ENCODE data around the gene KIAA1755. TPM values are rescaled to one million over a fixed set of nuclear protein-coding genes. Genes with fewer than 3 reads are reported as not detected.

Gene KIAA1755
- total and polyA plus RNA-seq, 11 donors: 2.1 to 6.7 (median 3.5) TPM

GRCh38 chr20:38302786-38303185, 42.3 kb upstream of the KIAA1755 start:
- H3K9me3 ChIP-seq: no peaks in the 10 kb centered on the region
- H3K27me3 ChIP-seq: peaks cover 0 to 22% (median 0%) of the 10 kb centered on the region in 9 donors
- H3K4me1 ChIP-seq: peaks cover 0 to 56% (median 10%) of the 10 kb centered on the region in 12 donors
- no peak for ATAC-seq
- no peaks in the 10 kb centered on the region for H3K36me3 ChIP-seq
- TF ChIP-seq CTCF (IDR thresholded peaks at IDR 0.05) (no peak), POLR2A (IDR thresholded peaks at IDR 0.05) (no peak)
- no peak for DNase-seq
- intact Hi-C loops (cut with DNase I): no loop called here
- no peak overlapping the region for H3K4me3 ChIP-seq
- 21 to 39% (median 28%) methylated on average over 11 of the region's 11 CpGs for WGBS, 4 donors
- no peak overlapping the region for H3K27ac ChIP-seq

- H3K36me3 ChIP-seq: no peaks in the 10 kb centered on the region
- H3K4me3 ChIP-seq: no peak overlapping the region
- TF ChIP-seq CTCF (IDR thresholded peaks at IDR 0.05) (no peak), POLR2A (IDR thresholded peaks at IDR 0.05) (no peak)
- intact Hi-C loops (cut with DNase I): no loop called here
- 90 to 93% (median 91%) methylated on average over 3 of the region's 3 CpGs for WGBS, 4 donors
- H3K4me1 ChIP-seq: peaks cover 0 to 44% (median 10%) of the 10 kb centered on the region in 12 donors
- no peak overlapping the region for H3K27ac ChIP-seq
- H3K9me3 ChIP-seq: no peaks in the 10 kb centered on the region
- H3K27me3 ChIP-seq: peaks cover 0 to 22% (median 0%) of the 10 kb centered on the region in 9 donors
- ATAC-seq: no peak
- no peak for DNase-seq
Observed at GRCh38 chr20:38301309-38301708, 40.8 kb upstream of the KIAA1755 start.

- WGBS, 4 donors: 79 to 97% (median 90%) methylated on average over 4 of the region's 4 CpGs
- H3K36me3 ChIP-seq: no peaks in the 10 kb centered on the region
- intact Hi-C loops (cut with DNase I): no loop called here
- no peak for ATAC-seq
- peak overlapping the region in 1 of 12 donors; percentile 85 for H3K27ac ChIP-seq
- no peak for TF ChIP-seq POLR2A (IDR thresholded peaks at IDR 0.05)
- TF ChIP-seq CTCF (IDR thresholded peaks at IDR 0.05): no peak
- DNase-seq: no peak
- H3K27me3 ChIP-seq: peaks cover 0 to 19% (median 0%) of the 10 kb centered on the region in 9 donors
- H3K4me1 ChIP-seq: peaks cover 0 to 44% (median 10%) of the 10 kb centered on the region in 12 donors
- H3K9me3 ChIP-seq: no peaks in the 10 kb centered on the region
- H3K4me3 ChIP-seq: no peak overlapping the region
Observed at GRCh38 chr20:38300438-38300837, 39.9 kb upstream of the KIAA1755 start.

- Histone ChIP-seq H3K36me3 (no peaks in the 10 kb centered on the region), H3K9me3 (no peaks in the 10 kb centered on the region), H3K27ac (peak overlapping the region in 5 of 12 donors; percentile 68 to 85 (median 77)), H3K27me3 (peaks cover 0 to 15% (median 0%) of the 10 kb centered on the region in 9 donors), H3K4me1 (peaks cover 0 to 44% (median 10%) of the 10 kb centered on the region in 12 donors), H3K4me3 (no peak overlapping the region)
- WGBS, 4 donors: 82 to 87% (median 85%) methylated on average over 5 to 6 of the region's 6 CpGs
- TF ChIP-seq CTCF (IDR thresholded peaks at IDR 0.05) (no peak), POLR2A (IDR thresholded peaks at IDR 0.05) (no peak)
- no peak for DNase-seq
- ATAC-seq: no peak
- intact Hi-C loops (cut with DNase I): loop anchor here in 3 of 10 donors (5.0 to 10.0 kb wide), 2 partner anchors 65 to 68 kb away; no protein-coding TSS in a partner anchor
Observed at GRCh38 chr20:38299963-38300362, 39.4 kb upstream of the KIAA1755 start.

Data from heart left ventricle (tissue), 16 donors.